ENCODE data around the gene DNASE1. TPM values are rescaled to one million over a fixed set of nuclear protein-coding genes. Genes with fewer than 3 reads are reported as not detected.

DNASE1 gene
- total and polyA plus RNA-seq, 9 of the 15 experiments (the other 6 are each of a cell fraction or from before 2014, with no cell fraction given): 0.53 to 10.1 (median 5.9) TPM

DNA sequence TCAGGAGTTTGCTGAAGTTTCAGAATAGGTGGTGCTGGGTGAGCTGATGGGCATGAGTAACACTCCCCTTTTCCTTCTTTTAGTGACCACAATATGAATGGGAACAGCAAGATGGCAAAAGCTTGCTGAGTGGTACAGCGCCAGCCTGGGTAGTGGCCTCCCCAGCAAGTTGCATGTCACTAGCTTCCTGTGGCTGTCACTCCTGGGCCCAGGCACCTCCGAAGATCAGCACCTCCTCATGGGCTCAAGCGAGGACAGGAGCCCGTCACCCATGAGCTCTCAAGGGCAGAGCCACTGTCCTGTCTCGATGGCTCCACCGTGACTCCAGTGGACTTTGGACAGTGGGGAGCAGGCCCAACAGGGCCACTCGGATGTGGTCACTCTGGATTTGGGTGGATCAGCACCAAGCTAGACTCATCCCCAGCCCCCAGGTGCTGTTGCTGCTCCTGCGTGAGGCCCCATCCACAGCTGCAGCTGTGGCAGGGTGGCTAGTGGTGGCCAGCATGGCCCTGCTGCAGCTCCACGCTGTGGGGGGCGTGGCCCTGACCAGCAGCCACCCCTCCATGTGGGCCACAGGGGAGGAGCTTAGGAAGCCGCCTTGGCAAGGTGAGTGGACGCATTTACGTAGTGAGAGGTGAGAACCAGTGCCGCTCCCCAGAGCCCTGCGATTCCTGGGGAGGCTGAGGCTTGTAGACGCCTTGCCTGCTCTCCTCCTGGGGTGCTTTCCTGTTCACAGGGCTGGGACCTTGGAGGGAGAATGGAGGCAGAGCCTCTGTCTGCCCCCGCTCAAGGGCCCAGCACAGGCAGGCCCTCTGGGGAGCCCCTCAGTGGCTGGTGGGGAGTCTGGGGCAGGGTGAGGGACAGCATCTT, 13.6 kb upstream of the DNASE1 start:
- Histone ChIP-seq H3K9me1 (ENCODE audit: control insufficient read depth, insufficient read depth, low read length) (no peaks in the 10 kb centered on the region), H2AFZ (ENCODE audit: low read depth, low read length) (no peak overlapping the region), H4K20me1 (replicated peaks; ENCODE audit: control insufficient read depth, insufficient read depth, low read length) (no peaks in the 10 kb centered on the region), H3K79me2 (ENCODE audit: control insufficient read depth, insufficient read depth, low read length) (no peaks in the 10 kb centered on the region), H3K27ac (ENCODE audit: extremely low read depth, low read depth, low read length) (no peak overlapping the region), H3K27me3 (ENCODE audit: control insufficient read depth in 2 of 2, insufficient read depth in 2 of 2, low read length in 2 of 2) (no peaks in the 10 kb centered on the region), H3K4me3 (no peak overlapping the region), H3K4me1 (replicated peaks in 1 of 2; ENCODE audit: control insufficient read depth in 2 of 2, insufficient read depth in 2 of 2, low read length in 2 of 2) (peaks cover 32 to 40% of the 10 kb centered on the region in 2 experiments), H3K9me3 (replicated peaks; ENCODE audit: control insufficient read depth, insufficient read depth, low read depth, low read length) (no peaks in the 10 kb centered on the region), H3K4me2 (ENCODE audit: insufficient read depth, low read length) (no peak overlapping the region), H3K36me3 (ENCODE audit: control insufficient read depth, insufficient read depth, low read length) (no peaks in the 10 kb centered on the region), H3K9ac (ENCODE audit: insufficient read depth in 1 of 2, low read depth in 2 of 2, low read length in 2 of 2) (peak overlapping the region in 1 of 2 experiments; percentile 71; a peak in 2 of 4 replicates)
- DNase-seq (ENCODE audit: extremely low read depth in 1 of 4, low spot score in 3 of 4) (peak in 3 of 4 experiments; percentile 7 to 29 (median 16)), ATAC-seq (no peak), FAIRE-seq (no peak)
- in situ Hi-C loops (cut with MboI): no loop called here
- intact Hi-C loops (cut with micrococcal nuclease): no loop called here
- CTCF ChIA-PET (ENCODE audit: low intra/inter-chr PET ratio): no interaction called here
- POLR2A ChIA-PET: interaction anchor here (0.6 to 0.7 kb wide), 3 partner anchors 14 to 656 kb away, joined by 3 read pairs; no protein-coding TSS in a partner anchor
- no peak for TF ChIP-seq FIP1L1 (IDR thresholded peaks at IDR 0.05; ENCODE audit: low read depth, low read length, poor library complexity, severe bottlenecking)
- TF ChIP-seq TRIM24 (IDR thresholded peaks at IDR 0.05): no peak
- TF ChIP-seq MTA2 (IDR thresholded peaks at IDR 0.05; ENCODE audit: low read depth): no peak
- no peak for TF ChIP-seq ZNF830 (CRISPR knock-in tag; IDR thresholded peaks at IDR 0.05)
- no peak for TF ChIP-seq NEUROD1 (IDR thresholded peaks at IDR 0.05; ENCODE audit: borderline replicate concordance, low read depth, low read length, partially characterized antibody)
- TF ChIP-seq, protein P1, sequence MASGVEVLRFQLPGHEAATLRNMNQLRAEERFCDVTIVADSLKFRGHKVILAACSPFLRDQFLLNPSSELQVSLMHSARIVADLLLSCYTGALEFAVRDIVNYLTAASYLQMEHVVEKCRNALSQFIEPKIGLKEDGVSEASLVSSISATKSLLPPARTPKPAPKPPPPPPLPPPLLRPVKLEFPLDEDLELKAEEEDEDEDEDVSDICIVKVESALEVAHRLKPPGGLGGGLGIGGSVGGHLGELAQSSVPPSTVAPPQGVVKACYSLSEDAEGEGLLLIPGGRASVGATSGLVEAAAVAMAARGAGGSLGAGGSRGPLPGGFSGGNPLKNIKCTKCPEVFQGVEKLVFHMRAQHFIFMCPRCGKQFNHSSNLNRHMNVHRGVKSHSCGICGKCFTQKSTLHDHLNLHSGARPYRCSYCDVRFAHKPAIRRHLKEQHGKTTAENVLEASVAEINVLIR (CRISPR knock-in tag; IDR thresholded peaks at IDR 0.05): no peak
- TF ChIP-seq DACH1 (IDR thresholded peaks at IDR 0.05; ENCODE audit: partially characterized antibody): no peak
- TF ChIP-seq, protein P2, sequence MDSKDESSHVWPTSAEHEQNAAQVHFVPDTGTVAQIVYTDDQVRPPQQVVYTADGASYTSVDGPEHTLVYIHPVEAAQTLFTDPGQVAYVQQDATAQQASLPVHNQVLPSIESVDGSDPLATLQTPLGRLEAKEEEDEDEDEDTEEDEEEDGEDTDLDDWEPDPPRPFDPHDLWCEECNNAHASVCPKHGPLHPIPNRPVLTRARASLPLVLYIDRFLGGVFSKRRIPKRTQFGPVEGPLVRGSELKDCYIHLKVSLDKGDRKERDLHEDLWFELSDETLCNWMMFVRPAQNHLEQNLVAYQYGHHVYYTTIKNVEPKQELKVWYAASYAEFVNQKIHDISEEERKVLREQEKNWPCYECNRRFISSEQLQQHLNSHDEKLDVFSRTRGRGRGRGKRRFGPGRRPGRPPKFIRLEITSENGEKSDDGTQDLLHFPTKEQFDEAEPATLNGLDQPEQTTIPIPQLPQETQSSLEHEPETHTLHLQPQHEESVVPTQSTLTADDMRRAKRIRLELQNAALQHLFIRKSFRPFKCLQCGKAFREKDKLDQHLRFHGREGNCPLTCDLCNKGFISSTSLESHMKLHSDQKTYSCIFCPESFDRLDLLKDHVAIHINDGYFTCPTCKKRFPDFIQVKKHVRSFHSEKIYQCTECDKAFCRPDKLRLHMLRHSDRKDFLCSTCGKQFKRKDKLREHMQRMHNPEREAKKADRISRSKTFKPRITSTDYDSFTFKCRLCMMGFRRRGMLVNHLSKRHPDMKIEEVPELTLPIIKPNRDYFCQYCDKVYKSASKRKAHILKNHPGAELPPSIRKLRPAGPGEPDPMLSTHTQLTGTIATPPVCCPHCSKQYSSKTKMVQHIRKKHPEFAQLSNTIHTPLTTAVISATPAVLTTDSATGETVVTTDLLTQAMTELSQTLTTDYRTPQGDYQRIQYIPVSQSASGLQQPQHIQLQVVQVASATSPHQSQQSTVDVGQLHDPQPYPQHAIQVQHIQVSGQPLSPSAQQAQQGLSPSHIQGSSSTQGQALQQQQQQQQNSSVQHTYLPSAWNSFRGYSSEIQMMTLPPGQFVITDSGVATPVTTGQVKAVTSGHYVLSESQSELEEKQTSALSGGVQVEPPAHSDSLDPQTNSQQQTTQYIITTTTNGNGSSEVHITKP (IDR thresholded peaks at IDR 0.05; ENCODE audit: partially characterized antibody): no peak
- BruUV-seq (replicated peaks): no TSS peak
- 77% methylated on average over 12 of the region's 17 CpGs for WGBS (ENCODE audit: insufficient coverage, low coverage, missing lambda C conversion rate)
